Tongue (tissue), 3 donors: Measurements from ENCODE around the gene TAF4B. TPM values are rescaled to one million over a fixed set of nuclear protein-coding genes. Genes with fewer than 3 reads are reported as not detected.
"Not testable (repeated sequence)": the region's sequence is repeated elsewhere in the genome, so short reads cannot be mapped to it uniquely, and the experiment has no call there.

Experiments
- DNase-seq: peaks from one replicate; pipeline ENCODE4 v3.0.0-alpha.2; 2015
- small RNA-seq: library from RNA; depleted of rRNA; stranded (forward); fragments of <200 nt; gene quantifications from one replicate; pipeline ENCODE3, GENCODE V24; 2014; ENCODE audit warnings: low replicate concordance
- total RNA-seq: library from RNA; depleted of rRNA; stranded (reverse); fragments of >200 nt; gene quantifications from one replicate; pipeline ENCODE4 v1.2.3, GENCODE V29; 2014

The TAF4B gene
- total RNA-seq, 1 donor from 2014 or later, result 5.3 TPM

DNA sequence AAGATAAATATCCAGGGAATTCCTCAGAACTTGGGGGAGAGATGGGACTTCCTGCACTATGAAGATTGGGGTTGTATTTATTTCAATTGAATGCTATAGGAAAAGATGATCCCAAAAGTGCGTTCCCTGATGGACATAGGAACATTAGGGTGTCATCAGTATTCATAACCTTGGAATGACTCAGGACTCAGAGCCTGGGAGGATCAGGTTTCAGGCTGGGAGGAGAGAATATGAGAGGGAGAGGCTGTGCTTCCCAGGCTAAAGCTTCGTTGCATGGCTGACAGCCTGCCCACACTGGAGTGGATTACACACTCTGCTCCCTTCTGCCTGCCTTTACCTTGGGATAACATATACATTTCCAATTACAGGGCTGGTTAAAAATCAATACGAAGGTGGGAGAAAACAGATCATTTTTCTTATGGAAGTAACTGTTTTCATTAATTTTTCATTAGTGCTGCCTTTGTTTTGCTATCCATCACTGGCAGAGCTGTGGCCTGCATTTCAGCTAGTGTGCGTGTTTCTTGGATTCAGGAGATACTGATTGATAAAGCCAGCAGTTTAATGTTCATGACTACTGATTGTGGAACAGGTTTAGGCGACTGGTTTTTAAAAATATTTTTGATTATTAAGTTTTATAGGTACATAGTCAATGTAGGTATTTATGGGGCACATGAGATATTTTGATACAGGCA, 203.4 kb downstream of the TAF4B start:
- DNase-seq, result peak; percentile 54

DNA sequence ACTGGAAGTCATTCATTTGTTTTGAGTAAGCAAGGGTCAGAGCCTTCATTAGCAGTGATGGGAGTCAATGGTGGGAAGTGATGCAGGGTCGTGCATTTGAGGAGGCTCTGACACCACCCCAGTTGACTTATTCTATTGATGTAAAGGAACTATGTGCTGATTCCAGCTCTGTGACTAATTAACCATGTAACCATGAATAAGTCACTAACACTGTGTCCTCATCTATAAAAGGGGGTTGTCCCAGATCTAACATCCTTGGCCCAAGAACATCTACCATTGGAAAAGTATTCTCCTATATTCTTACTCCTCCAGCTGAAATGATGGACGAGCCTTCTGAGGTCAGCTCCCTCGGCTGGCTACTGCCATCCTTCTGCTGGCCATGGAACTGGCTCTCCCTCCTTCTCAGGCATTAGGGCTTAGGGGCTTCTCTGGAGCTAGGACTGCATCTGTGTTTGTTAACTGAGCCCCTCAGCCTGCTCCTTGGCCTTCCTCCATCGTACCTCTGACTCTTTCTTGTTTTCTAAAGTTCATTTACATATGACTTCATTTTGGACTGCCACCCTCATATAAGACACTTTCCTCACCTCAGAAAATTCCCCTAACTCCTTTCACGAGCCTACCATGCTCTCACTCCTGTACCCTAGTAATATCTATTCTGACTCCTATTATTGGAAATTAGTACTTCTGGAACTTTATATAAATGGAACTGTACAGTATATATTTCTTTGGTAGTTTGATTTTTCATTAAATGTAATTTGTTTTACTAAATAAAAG, 206.6 kb downstream of the TAF4B start:
- DNase-seq, result no peak

DNA sequence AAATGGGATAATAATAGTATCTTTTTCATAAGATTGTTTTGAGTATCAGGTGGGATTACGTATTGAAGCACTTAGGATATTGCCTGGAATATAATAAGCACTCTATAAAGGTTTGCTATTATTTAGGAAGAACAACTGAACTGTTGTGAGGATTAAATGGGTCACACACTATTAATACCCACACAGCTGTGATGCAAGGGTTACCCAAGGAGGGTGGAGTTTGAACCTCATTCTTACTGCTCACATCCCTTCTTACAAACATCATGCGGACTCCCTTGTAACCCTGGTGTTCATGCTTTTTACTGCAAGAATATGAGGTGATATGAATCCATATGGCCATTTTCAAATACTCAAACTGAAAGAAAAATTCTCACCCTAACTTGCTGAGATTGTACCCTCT, 208.6 kb downstream of the TAF4B start:
- DNase-seq, result no peak

DNA sequence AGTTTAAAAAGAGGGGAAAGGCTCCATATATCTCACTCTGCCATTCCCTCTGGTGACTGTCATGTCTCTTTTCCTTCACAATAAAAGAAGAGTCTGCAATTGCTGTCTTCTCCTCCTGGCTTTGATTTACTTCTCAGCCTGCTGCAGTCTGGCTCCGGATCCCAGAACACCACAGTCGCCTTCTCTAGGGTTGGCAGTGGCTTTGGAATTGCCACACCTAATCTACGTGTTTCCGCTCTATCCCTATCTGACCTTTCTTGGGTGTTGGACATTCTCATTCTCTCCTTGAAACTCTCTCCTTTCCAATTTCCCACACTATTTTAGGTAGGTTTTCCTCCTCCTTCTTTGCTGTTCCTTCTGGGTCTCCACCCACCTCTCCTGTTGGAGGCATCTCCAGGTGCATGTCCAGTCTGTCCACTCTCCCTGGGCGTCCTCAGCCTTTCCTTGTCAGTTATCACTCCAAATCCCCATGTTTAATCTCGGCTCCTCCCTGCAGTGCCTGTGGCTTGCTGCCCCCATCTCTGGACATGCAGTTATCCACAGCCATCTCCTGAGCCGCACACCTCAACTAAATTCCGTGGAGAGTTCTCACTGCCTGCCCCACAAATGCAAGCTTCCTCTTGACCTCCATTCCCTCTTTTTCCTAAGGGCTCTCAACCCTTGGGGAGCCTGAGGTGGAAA, 209.3 kb downstream of the TAF4B start:
- DNase-seq, result no peak

DNA sequence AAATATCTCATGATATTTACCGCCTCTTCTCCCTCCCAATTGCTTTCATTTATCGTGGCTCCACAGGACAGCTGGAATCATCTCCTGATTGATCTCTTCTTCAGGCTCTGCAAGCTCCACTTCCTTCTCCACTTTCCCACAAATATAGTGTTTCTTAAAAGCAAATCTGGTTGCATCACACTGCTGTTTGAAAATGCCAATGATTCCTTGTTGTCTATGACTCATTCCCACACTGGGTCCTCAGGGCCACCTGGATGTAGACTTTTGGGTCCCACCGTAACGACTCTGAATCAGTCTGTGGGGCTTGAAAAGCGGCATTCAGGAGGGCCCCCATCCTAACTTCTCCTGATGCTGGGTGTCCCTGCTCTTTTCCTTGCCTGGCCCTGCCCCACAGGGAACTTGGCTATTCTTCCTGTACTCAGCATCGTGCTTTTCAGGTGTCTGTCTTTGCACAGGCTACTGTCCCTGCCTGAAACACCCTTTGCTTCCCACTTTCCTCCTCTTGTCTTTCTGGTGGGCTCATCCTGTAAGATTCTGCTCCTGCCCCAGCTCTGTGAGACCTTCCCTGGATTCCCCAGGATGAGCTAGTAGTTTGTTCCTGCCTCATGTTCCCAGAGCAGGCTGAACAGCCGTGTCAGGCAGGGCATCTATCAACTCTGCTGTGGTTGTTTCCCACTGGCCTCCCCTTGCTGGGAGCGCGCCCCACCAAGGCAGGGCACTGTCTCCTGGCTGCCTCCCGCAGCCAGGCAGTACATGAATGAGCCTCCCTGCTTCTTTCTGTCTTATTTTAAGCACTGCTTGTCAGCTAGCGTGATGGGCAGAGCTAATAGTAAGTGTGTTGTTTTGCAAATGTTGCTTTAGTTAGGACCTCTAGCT, 210.2 kb downstream of the TAF4B start:
- DNase-seq, result no peak

DNA sequence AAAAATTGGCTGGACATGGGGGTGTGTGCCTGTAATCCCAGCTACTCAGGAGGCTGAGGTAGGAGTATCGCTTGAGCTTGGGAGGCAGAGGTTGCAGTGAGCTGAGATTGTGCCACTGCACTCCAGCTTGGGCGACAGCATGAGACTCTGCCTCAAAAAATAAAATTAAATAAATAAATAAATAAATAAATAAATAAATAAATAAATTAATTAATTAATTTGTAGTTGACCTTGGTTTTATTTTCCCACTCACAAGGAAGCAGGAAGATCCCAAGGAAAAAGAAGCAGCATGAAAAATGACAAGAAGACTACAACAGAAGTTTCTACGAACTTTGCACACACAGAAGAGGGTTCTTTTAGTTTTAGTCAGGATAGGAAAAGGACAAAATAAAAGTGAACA, 211.4 kb downstream of the TAF4B start:
- not testable (repeated sequence) for DNase-seq

DNA sequence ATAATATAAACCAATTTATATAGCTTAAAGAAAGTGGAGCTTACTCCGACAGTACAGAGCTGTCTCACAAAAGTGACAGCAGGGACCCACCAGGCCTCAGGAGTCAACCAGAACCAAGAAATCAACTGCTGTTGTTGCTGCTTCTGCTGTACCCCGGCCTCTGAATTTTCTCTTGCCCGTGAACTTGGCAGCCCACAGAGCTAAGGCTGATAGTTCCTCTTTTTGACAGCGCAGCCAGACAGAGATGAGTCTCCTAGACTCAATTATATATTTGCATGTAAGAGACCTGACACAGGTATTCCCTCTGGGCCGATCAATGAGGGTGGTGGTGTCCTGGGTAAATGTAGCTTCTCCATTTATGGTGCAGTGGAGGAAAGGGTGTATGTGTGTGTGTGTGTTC, 212.7 kb downstream of the TAF4B start:
- DNase-seq, result no peak

DNA sequence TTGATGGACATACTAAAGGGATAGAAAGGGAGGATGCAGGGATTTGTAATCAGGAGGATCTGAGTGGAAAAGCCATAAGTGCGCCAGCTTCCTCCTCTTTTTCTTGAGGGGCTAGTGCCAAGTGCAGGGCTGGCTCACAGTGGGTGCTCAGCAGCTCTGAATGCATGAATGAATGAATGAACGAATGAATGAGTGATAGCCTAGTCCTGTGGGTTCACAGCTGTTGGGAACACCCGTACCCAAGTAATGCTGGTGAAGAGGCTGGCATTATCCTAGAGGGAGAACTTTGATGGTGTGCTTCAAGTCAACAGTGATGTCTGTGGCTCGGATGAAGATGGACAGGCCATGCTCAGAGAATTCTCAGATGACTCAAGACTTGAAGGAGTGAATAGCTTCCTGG, 213.3 kb downstream of the TAF4B start:
- DNase-seq, result no peak

DNA sequence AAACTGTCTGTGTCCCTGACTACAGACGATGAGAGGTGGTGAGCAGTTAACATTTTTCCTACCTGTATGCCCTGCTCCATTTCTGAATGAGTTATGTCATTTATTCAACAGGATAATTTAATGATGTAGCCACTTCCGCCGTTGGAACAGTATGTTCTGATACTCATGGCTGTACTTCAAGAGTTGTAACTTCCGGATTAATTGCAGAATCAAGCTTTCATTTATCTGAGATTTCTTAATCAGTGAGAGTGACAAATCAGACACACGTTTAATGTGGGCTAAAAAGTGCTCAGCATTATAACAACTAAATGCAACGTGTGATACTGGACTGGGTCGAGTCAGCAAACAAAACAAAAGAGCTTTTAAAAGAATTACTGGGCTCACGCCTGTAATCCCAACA, 214.4 kb downstream of the TAF4B start:
- no peak for DNase-seq

Small RNA genes lying within 50 kb of the gene (small RNA-seq; reads per million reads assigned to genes)
- gene RNU6-1289P, result not detected

Other genes with a start within 250 kb of the TAF4B start
- gene SS18, start 135.8 kb upstream of the TAF4B start, total RNA-seq, result 88.4 TPM
- not detected for gene PSMA8, start 92.6 kb upstream of the TAF4B start, total RNA-seq